GM23338 (cell line): Measurements from ENCODE around the gene TGFBI. TPM values are rescaled to one million over a fixed set of nuclear protein-coding genes. Genes with fewer than 3 reads are reported as not detected.
A peak's percentile ranks its signal among the peaks of the same experiment; 100 is the strongest.

Source experiments
- ATAC-seq: fragments of 200-7000 bp; cut with Tn5 transposase; 3 replicates; pipeline ENCODE4 v1.9.1; 2020
- DNase-seq: peaks from one replicate; pipeline ENCODE4 v3.0.0-alpha.2; 2015; ENCODE audit warnings: low spot score
- H2AFZ ChIP-seq: fragments of 200-600 bp; sonication (generic); 2 replicates; pipeline ENCODE4 v1.8.0; 2016; ENCODE audit warnings: antibody characterized with exemption, mild to moderate bottlenecking, moderate library complexity
- H3F3A ChIP-seq: fragments of 200-600 bp; sonication (generic); replicated peaks from 2 replicates; pipeline ENCODE4 v1.8.0; 2017; ENCODE audit warnings: antibody characterized with exemption, mixed run types, low read depth
- H3K27ac ChIP-seq: fragments of 200-600 bp; sonication (generic); 2 replicates; pipeline ENCODE4 v1.6.1; 2016; ENCODE audit warnings: low read depth
- H3K27me3 ChIP-seq: fragments of 200-600 bp; sonication (generic); 2 replicates; pipeline ENCODE4 v1.8.0; 2016; ENCODE audit warnings: mild to moderate bottlenecking, mixed run types, moderate library complexity; ENCODE audit not compliant: insufficient read depth
- H3K36me3 ChIP-seq: fragments of 200-600 bp; sonication (generic); 2 replicates; pipeline ENCODE4 v1.8.0; 2016; ENCODE audit warnings: mild to moderate bottlenecking; ENCODE audit not compliant: insufficient read depth
- H3K4me1 ChIP-seq: fragments of 200-600 bp; sonication (generic); 2 replicates; pipeline ENCODE4 v1.8.0; 2016; ENCODE audit warnings: mild to moderate bottlenecking, moderate library complexity; ENCODE audit not compliant: insufficient read depth
- H3K4me2 ChIP-seq: fragments of 200-600 bp; sonication (generic); 2 replicates; pipeline ENCODE4 v1.7.1; 2017; ENCODE audit warnings: mixed run types
- H3K4me3 ChIP-seq: fragments of 200-600 bp; sonication (generic); 2 replicates; pipeline ENCODE4 v1.6.1; 2016; ENCODE audit warnings: mixed run types
- H3K79me2 ChIP-seq: fragments of 200-600 bp; sonication (generic); replicated peaks from 2 replicates; pipeline ENCODE4 v1.8.0; 2017; ENCODE audit warnings: mild to moderate bottlenecking; ENCODE audit not compliant: insufficient read depth
- H3K9me2 ChIP-seq: fragments of 200-600 bp; sonication (generic); 2 replicates; pipeline ENCODE4 v1.8.0; 2017; ENCODE audit not compliant: insufficient read depth
- H4K20me1 ChIP-seq: fragments of 200-600 bp; sonication (generic); replicated peaks from 2 replicates; pipeline ENCODE4 v1.8.0; 2017; ENCODE audit warnings: mild to moderate bottlenecking; ENCODE audit not compliant: insufficient read depth
- H3K27ac Mint-ChIP-seq: 2 replicates; pipeline ENCODE4 v1.8.0; 2020; ENCODE audit warnings: inconsistent platforms, mild to moderate bottlenecking, moderate library complexity, mixed read lengths
- H3K27me3 Mint-ChIP-seq: 3 replicates; pipeline ENCODE4 v1.8.0; 2022; ENCODE audit warnings: low read depth, mild to moderate bottlenecking, moderate library complexity, mixed read lengths, inconsistent platforms; ENCODE audit not compliant: insufficient read depth, poor library complexity
- H3K36me3 Mint-ChIP-seq: 3 replicates; pipeline ENCODE4 v1.8.0; 2021; ENCODE audit warnings: low read depth, mild to moderate bottlenecking, inconsistent platforms, moderate library complexity, mixed read lengths
- H3K4me1 Mint-ChIP-seq: 3 replicates; pipeline ENCODE4 v1.8.0; 2020; ENCODE audit warnings: mild to moderate bottlenecking, inconsistent platforms, mixed read lengths
- H3K4me3 Mint-ChIP-seq: 3 replicates; pipeline ENCODE4 v1.8.0; 2021; ENCODE audit warnings: moderate library complexity, mild to moderate bottlenecking, inconsistent platforms, mixed read lengths
- H3K9me3 Mint-ChIP-seq: 3 replicates; pipeline ENCODE4 v1.8.0; 2020; ENCODE audit warnings: moderate library complexity, mild to moderate bottlenecking, inconsistent platforms, mixed read lengths
- ETS1 ChIP-seq: IDR thresholded peaks from 2 replicates; pipeline ENCODE4 v1.6.1; 2016; ENCODE audit warnings: antibody characterized with exemption
- EZH2 ChIP-seq: fragments of 200-600 bp; sonication (generic); IDR thresholded peaks from one replicate; pipeline ENCODE4 v1.8.0; 2017; ENCODE audit warnings: antibody characterized with exemption, mild to moderate bottlenecking, low read depth; ENCODE audit not compliant: unreplicated experiment
- JUNB ChIP-seq: IDR thresholded peaks from one replicate; pipeline ENCODE4 v1.6.1; 2016; ENCODE audit warnings: antibody characterized with exemption; ENCODE audit not compliant: unreplicated experiment
- NANOG ChIP-seq: IDR thresholded peaks from 2 replicates; pipeline ENCODE4 v1.6.1; 2016; ENCODE audit warnings: antibody characterized with exemption, borderline replicate concordance
- REST ChIP-seq: IDR thresholded peaks from one replicate; pipeline ENCODE4 v1.6.1; 2018; ENCODE audit warnings: antibody characterized with exemption; ENCODE audit not compliant: unreplicated experiment
- ZNF331 ChIP-seq: fragments of 250-450 bp; sonication (Bioruptor Pico); IDR thresholded peaks from 2 replicates; pipeline ENCODE4 v1.5.0; 2020; ENCODE audit warnings: low read depth, mild to moderate bottlenecking, moderate library complexity
- polyA plus RNA-seq: library from polyadenylated mRNA; unstranded; fragments of >200 nt; fragmentation: Nextera tagmentation; extraction: Ambion mirVana; gene quantifications from 2 replicates; pipeline ENCODE4 v1.2.1, GENCODE V29; 2016
- total RNA-seq: library from RNA; depleted of rRNA; stranded (reverse); fragments of >200 nt; shearing (Covaris generic); gene quantifications from 2 replicates; pipeline ENCODE4 v1.2.3, GENCODE V29; 2014
- TF ChIP-seq, protein P1 (sequence below), 2 experiments: fragments of 200-600 bp in 1 of 2; sonication (generic) in 1 of 2; conservative IDR thresholded peaks; 2 replicates each; pipeline versions ENCODE4 v1.5.1 to v1.6.1; 2016 to 2017; ENCODE audit warnings: antibody characterized with exemption in 2 of 2, low read depth in 2 of 2, mild to moderate bottlenecking in 2 of 2, moderate library complexity in 1 of 2

The TGFBI gene
- total and polyA plus RNA-seq, 2 experiments from 2014 or later: 8.9 to 9.4 TPM

GRCh38 chr5:136082390-136083193, 53.8 kb downstream of the TGFBI start:
- Histone ChIP-seq H3K27ac (no peak overlapping the region), H3K4me2 (no peak overlapping the region), H3K9me2 (no peaks in the 10 kb centered on the region), H3K4me1 (peaks cover 3% of the 10 kb centered on the region; the same call in 1 of the 2 replicates), H4K20me1 (no peaks in the 10 kb centered on the region), H3K36me3 (no peaks in the 10 kb centered on the region), H3F3A (no peaks in the 10 kb centered on the region), H3K79me2 (no peaks in the 10 kb centered on the region), H3K4me3 (no peak overlapping the region), H3K27me3 (peaks cover 9% of the 10 kb centered on the region; the same call in 1 of the 2 replicates), H2AFZ (peak overlapping the region; percentile 34; the same call in 1 of the 2 replicates)
- peak; percentile 86 for DNase-seq
- Mint-ChIP-seq H3K4me1 (no peaks in the 10 kb centered on the region; the same call in 1 of the 3 replicates), H3K9me3 (peaks cover 4% of the 10 kb centered on the region; the same call in 1 of the 3 replicates), H3K36me3 (no peaks in the 10 kb centered on the region), H3K4me3 (no peak overlapping the region), H3K27me3 (peaks cover 12% of the 10 kb centered on the region), H3K27ac (no peak overlapping the region)
- no peak for TF ChIP-seq EZH2
- TF ChIP-seq, protein P1, sequence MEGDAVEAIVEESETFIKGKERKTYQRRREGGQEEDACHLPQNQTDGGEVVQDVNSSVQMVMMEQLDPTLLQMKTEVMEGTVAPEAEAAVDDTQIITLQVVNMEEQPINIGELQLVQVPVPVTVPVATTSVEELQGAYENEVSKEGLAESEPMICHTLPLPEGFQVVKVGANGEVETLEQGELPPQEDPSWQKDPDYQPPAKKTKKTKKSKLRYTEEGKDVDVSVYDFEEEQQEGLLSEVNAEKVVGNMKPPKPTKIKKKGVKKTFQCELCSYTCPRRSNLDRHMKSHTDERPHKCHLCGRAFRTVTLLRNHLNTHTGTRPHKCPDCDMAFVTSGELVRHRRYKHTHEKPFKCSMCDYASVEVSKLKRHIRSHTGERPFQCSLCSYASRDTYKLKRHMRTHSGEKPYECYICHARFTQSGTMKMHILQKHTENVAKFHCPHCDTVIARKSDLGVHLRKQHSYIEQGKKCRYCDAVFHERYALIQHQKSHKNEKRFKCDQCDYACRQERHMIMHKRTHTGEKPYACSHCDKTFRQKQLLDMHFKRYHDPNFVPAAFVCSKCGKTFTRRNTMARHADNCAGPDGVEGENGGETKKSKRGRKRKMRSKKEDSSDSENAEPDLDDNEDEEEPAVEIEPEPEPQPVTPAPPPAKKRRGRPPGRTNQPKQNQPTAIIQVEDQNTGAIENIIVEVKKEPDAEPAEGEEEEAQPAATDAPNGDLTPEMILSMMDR (conservative IDR thresholded peaks at IDR 0.05; ENCODE audit: low read depth in 2 of 2): peak; percentile 80 to 86
- peak; percentile 26 for ATAC-seq

- Histone ChIP-seq H3K4me1 (peaks cover 3% of the 10 kb centered on the region; the same call in 1 of the 2 replicates), H3K9me2 (no peaks in the 10 kb centered on the region), H3K4me2 (no peak overlapping the region), H3K27me3 (peaks cover 2% of the 10 kb centered on the region; the same call in 1 of the 2 replicates), H3F3A (no peaks in the 10 kb centered on the region), H3K36me3 (no peaks in the 10 kb centered on the region), H2AFZ (no peak overlapping the region), H3K79me2 (no peaks in the 10 kb centered on the region), H4K20me1 (no peaks in the 10 kb centered on the region), H3K27ac (no peak overlapping the region), H3K4me3 (no peak overlapping the region)
- DNase-seq (no peak), ATAC-seq (no peak)
- Mint-ChIP-seq H3K27me3 (peaks cover 9% of the 10 kb centered on the region), H3K9me3 (peaks cover 4% of the 10 kb centered on the region; the same call in 1 of the 3 replicates), H3K27ac (no peak overlapping the region), H3K36me3 (no peaks in the 10 kb centered on the region), H3K4me3 (no peak overlapping the region), H3K4me1 (no peaks in the 10 kb centered on the region; the same call in 1 of the 3 replicates)
- no peak for TF ChIP-seq REST
- TF ChIP-seq ZNF331 (CRISPR knock-in tag): no peak
- TF ChIP-seq JUNB: no peak
- TF ChIP-seq NANOG: no peak
- TF ChIP-seq, protein P1 (conservative IDR thresholded peaks at IDR 0.05; ENCODE audit: low read depth in 2 of 2): no peak
- no peak for TF ChIP-seq ETS1
Measured at GRCh38 chr5:136084698-136085097, 55.9 kb downstream of the TGFBI start.
